Measurements from ENCODE around the gene S1PR4.
A peak's percentile ranks its signal among the peaks of the same experiment; 100 is the strongest.

S1PR4 gene

DNA sequence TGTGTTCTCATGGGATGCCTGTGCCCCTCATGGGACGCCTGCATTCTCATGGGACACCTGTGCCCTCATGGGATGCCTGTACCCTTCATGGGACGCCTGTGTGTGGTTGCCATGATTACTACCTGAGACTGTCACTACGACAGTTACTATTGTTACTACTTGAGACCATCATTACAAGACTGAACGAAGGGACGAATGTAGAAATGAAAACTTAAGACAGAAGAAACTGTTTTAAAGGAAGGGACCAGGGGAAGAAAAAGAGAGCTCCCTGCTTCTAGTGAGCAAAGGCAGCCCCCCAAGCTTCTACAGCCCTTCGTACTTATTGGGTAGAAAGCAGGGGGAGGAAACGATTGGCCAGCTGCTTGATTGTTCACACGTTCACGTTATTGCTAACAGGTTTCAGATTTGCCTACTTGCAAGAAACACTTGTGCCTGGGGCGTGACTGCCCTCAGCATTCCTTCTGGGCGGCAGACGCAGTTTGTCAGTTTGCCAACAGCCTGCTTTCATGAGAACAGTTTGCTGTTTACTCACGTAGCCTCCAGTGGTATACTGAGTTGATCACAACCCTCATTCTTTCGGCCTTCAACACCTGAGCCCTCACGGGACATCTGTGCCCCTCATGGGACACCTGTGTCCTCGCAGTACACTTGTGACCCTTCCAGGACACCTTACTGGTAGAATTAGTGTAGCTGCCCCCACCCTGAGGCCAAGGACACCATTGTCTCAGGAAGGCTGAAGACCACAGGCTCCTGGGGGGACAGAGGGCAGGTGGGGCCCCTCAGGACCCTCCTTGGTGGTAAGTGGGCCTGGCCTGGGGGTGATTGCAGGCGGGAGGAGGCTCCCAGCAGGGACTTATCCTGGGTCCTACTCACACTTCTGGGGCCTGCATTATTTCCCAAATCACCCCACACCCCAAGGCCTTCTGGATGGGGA, 2.5 kb upstream of the S1PR4 start:
- Histone ChIP-seq H3K4me3 (no peak overlapping the region), H3K27ac (peak overlapping the region in 19 of 21 experiments; percentile 9 to 85 (median 62))

- peak overlapping the region in 19 of 21 experiments; percentile 9 to 85 (median 62) for H3K27ac ChIP-seq
- no peak overlapping the region for H3K4me3 ChIP-seq
Observed at GRCh38 chr19:3176715-3177501, 1.7 kb upstream of the S1PR4 start.

GRCh38 chr19:3178973-3179738, 587 bp downstream of the S1PR4 start:
- H3K27ac ChIP-seq, result peak overlapping the region in 20 of 21 experiments; percentile 54 to 98 (median 82)
- H3K4me3 ChIP-seq, result peak overlapping the region; percentile 26 to 42 (median 35)

GRCh38 chr19:3179739-3180293, 1.2 kb downstream of the S1PR4 start:
- peak overlapping the region; percentile 26 to 42 (median 35) for H3K4me3 ChIP-seq
- peak overlapping the region in 20 of 21 experiments; percentile 24 to 98 (median 82) for H3K27ac ChIP-seq

- Histone ChIP-seq H3K4me3 (no peak overlapping the region), H3K27ac (peak overlapping the region in 2 of 21 experiments; percentile 10 to 24)
Observed at GRCh38 chr19:3183721-3184641, 5.4 kb downstream of the S1PR4 start.

- Histone ChIP-seq H3K4me3 (peak overlapping the region; percentile 73 to 99 (median 95)), H3K27ac (peak overlapping the region in 11 of 21 experiments; percentile 14 to 93 (median 83))
Observed at GRCh38 chr19:3184847-3185460, 6.4 kb downstream of the S1PR4 start.

DNA sequence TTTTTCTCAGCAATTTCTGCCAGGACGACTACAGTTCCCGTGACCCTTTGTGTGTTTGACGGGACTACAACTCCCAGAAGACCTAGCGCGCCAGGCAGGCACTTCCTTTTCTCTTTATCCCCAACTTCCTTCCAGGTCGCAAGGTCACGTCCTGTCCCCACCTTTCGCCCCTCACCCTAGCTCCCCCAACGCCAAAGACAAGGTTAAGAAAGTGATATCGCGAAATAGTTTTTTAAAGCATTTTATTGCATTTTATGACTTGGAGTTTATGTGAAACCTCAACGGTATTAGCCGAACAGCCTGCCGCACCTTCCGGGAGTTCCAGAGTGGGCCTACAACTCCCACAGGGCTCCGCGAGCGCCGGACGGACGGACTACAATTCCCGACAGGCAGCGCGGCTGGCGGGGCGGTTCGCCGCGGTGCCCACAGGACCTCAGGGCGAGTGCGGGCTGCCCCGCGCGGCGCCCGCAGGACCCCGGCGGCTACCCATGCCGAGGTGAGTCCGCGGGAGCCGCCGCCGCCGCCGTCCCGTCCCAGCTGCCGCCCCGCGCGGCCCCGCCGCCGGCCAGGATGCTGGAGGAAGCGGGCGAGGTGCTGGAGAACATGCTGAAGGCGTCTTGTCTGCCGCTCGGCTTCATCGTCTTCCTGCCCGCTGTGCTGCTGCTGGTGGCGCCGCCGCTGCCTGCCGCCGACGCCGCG, 7.0 kb downstream of the S1PR4 start, which contains the start of gene NCLN:
Gene NCLN, plus strand, starts transcription at position 470 of the 699 bp plus-strand sequence. Its CDS starts 101 bp downstream, at position 571.
- H3K4me3 ChIP-seq, result peak within 1 kb of the TSS; percentile 73 to 99 (median 95)

DNA sequence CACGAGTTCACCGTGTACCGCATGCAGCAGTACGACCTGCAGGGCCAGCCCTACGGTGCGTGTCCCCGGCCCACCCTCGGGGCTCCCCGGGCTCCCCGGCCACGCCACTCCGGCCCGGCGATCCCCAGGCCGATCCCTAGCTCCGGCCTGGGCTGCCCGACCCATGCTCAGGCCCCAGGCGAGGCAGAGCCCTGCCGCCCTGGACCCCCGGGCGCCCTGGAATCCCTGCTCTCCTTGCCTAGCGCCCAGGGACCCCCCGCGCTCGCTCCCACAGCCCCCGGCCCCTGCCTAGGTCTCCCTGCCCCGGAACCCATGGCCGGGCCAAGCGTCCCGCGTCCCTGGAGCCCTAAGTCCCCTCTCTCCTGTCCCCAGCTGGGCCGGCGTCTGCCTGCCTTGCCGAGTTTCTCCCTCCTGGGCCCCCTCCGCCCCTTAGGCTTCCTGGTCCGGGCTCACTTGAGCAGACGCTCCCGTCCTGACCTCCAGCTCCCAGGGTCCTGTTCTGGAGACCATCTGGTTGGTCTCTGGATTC, 7.7 kb downstream of the S1PR4 start:
- peak overlapping the region; percentile 73 to 99 (median 95) for H3K4me3 ChIP-seq
- H3K27ac ChIP-seq, result peak overlapping the region; percentile 8 to 93 (median 85)

More for the DNA sequence above, 7.0 kb downstream of the S1PR4 start, which contains the start of gene NCLN:
- peak within 1 kb of the TSS; percentile 8 to 93 (median 85) for H3K27ac ChIP-seq

DNA sequence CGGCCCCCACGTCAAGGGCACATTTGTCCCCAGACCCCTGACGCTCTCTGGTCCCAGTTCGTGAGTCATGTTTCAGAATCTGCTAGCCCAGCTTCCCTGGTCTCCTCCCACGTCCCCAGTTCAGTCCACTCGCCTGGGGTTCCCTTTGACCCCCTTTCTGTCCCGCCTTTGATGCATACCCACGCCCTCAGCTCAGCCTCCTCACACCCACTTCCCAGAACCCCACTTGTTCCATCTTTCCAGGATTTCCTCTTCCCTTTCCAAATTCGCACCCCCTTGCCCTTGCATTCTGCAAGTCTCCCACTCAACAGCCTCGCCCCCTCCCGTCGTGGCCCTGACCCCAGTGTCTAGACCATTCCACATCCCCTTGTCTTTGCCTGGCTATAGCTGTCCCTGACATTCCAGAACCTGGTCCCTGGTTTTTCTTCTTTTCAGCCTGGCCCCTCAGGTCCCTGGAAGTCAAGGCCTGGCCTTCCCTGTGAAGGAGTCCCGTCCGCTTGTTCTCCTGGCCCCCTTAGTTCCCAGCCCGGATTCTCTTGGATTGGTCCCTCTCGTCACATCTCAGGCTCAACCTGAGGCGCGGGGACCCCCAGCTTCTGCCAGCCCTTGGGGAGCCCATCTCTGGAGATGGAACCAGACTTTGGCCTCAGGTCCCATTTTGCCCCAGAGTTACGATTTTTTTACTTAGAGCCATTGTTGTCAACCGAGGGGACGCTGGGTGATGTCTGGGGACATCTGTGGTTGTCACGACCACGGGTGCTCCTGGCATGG, 8.5 kb downstream of the S1PR4 start:
- peak overlapping the region; percentile 73 to 99 (median 95) for H3K4me3 ChIP-seq
- H3K27ac ChIP-seq, result peak overlapping the region in 13 of 21 experiments; percentile 76 to 93 (median 88)

- Histone ChIP-seq H3K4me3 (no peak overlapping the region), H3K27ac (no peak overlapping the region)
Observed at GRCh38 chr19:3187662-3188511, 9.3 kb downstream of the S1PR4 start.

DNA sequence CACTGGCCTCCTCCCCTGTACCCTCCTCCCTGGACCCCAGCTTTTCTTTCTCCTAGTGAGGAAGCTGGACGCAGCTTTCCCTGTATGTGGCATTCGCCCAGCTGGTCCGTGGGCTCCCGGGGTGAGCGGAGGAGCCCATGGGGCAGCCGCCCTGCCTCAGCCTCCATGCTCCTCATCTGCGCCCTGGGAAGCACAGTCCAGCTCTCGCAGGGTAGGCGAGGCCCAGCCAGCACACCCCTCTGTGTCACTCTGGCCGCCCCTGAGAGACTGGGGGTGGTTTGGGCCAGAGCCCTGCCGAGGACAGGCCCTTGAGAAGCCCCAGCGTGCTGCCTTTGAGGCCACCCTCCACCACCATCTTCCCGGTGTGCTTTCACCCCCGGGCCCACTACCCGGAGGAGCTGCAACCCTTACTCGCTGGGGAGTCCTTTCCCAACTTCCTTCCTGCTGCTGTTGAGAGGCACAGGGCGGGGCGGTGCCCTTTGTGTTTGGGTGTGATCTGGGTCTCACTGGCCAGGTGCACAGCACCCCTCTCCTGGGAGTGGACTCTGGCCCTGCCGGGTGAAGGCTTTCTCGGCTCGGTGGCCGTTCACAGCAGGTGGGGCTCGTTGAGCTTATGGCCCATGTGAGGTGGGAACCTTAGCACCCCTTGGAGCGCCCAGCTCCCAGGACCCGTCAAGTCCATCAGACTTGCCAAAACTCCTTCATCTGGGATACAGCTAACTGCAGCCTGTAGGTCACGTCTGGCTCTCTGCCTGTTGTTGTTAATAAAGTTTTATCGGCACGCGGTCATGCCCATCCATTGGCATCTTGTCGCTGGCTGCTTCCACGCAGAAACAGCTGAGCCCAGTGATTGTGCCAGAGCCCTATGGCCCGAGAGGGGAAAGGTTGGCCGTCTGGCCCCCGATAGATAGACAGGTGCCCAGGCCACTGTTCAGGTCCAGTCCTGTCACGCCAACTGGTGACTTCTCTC, 10.3 kb downstream of the S1PR4 start:
- H3K4me3 ChIP-seq, result no peak overlapping the region
- H3K27ac ChIP-seq, result peak overlapping the region in 1 of 21 experiments; percentile 41

DNA sequence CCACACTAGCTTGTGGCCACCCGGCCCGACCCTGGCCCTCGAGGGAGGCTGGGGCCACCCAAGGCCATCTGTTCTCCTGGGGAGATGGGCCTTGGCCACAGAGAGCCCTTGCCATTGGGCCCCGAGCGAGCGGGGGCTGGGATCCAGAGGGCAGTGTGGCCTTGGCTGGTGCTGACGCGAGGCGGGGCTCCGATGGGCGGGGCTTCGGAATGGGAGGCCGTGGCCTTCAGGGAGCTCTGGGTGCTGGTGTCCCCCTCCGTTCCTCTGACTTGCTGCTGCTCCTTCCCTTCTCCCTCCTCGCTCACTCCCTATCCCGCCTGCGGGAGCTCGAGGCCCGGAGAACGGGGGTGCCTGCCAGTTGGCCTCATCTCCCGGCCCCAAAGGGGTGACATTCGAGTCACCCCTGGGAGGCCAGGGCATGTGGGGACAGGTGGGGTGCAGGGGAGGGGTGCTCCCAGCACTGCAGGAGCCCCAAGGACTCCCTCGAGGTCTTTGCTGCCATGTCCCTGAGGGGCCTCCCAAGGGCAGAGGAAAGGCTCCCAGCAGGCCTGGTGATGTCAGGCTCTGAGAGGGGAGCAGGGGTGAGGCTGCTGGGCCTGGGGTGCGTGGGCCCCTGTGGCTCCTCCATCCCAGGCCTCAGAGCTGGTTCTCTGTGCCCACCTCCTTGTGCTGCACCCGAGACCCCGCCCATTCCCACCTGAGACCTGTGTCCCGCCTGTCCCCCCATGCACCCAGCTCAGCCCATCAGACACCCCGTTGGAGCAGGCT, 11.3 kb downstream of the S1PR4 start:
- H3K4me3 ChIP-seq, result no peak overlapping the region
- no peak overlapping the region for H3K27ac ChIP-seq

GRCh38 chr19:3190470-3190770, 11.9 kb downstream of the S1PR4 start:
- no peak overlapping the region for H3K27ac ChIP-seq
- H3K4me3 ChIP-seq, result no peak overlapping the region
